ENCODE data around the gene L2HGDH.

L2HGDH gene

GRCh38 chr14:50229681-50230080 lies 82.3 kb downstream of the L2HGDH start:
- H2BK15ac ChIP-seq (ENCODE audit: low read length): no peak overlapping the region
- no peak overlapping the region for H2AK5ac ChIP-seq (ENCODE audit: low read depth, low read length)
- peak overlapping the region in 1 of 2 donors; percentile 56 for H3K4me3 ChIP-seq (ENCODE audit: low read length in 2 of 2)
- H3K18ac ChIP-seq (ENCODE audit: low read length): no peak overlapping the region
- no peaks in the 10 kb centered on the region for H3K36me3 ChIP-seq (replicated peaks in 1 of 2; ENCODE audit: control insufficient read depth in 2 of 2, insufficient read depth in 2 of 2, low read length in 2 of 2)
- no peak for DNase-seq (ENCODE audit: low spot score)
- H3K9me3 ChIP-seq (replicated peaks in 1 of 2; ENCODE audit: control insufficient read depth in 2 of 2, insufficient read depth in 1 of 2, low read depth in 1 of 2, low read length in 2 of 2): peaks cover 0 to 13% of the 10 kb centered on the region in 2 donors
- H3K4me2 ChIP-seq (ENCODE audit: insufficient read depth, low read length, poor library complexity, severe bottlenecking): no peak overlapping the region
- no peak overlapping the region for H4K8ac ChIP-seq (ENCODE audit: low read depth, low read length)
- WGBS, 2 donors (ENCODE audit: extremely low coverage in 2 of 2, insufficient read length in 2 of 2, insufficient replicate concordance in 1 of 2): no CpG with 5 or more reads among the region's 2 CpGs
- H3K27me3 ChIP-seq (ENCODE audit: control insufficient read depth in 3 of 3, insufficient read depth in 3 of 3, low read depth in 1 of 3, low read length in 3 of 3): no peaks in the 10 kb centered on the region
- no peak overlapping the region for H3K23ac ChIP-seq (ENCODE audit: low read depth, low read length, poor library complexity)
- H3K4me1 ChIP-seq (ENCODE audit: control insufficient read depth in 2 of 2, insufficient read depth in 1 of 2, low read depth in 1 of 2, low read length in 2 of 2): peaks cover 2 to 4% of the 10 kb centered on the region in 2 donors
- no peak overlapping the region for H2AFZ ChIP-seq (ENCODE audit: low read length)
- H3K14ac ChIP-seq (ENCODE audit: low read length): no peak overlapping the region
- no peak overlapping the region for H4K91ac ChIP-seq (ENCODE audit: low read depth, low read length, poor library complexity)
- H3K4ac ChIP-seq (ENCODE audit: low read length): no peak overlapping the region
- H2BK120ac ChIP-seq (ENCODE audit: low read depth, low read length): no peak overlapping the region
- no peak overlapping the region for H2BK5ac ChIP-seq (ENCODE audit: low read length)
- no peak overlapping the region for H3K9ac ChIP-seq (ENCODE audit: low read depth, low read length, poor library complexity)
- no peaks in the 10 kb centered on the region for H3K79me1 ChIP-seq (ENCODE audit: low read depth, low read length)
- no peak overlapping the region for H3K27ac ChIP-seq (replicated peaks; ENCODE audit: low read length)
- H2BK12ac ChIP-seq (ENCODE audit: low read length): no peak overlapping the region

- Histone ChIP-seq H4K8ac (ENCODE audit: low read depth, low read length) (no peak overlapping the region), H3K18ac (ENCODE audit: low read length) (no peak overlapping the region), H3K23ac (ENCODE audit: low read depth, low read length, poor library complexity) (no peak overlapping the region), H3K9ac (ENCODE audit: low read depth, low read length, poor library complexity) (no peak overlapping the region), H2BK5ac (ENCODE audit: low read length) (no peak overlapping the region), H3K27ac (replicated peaks; ENCODE audit: low read length) (no peak overlapping the region), H2BK15ac (ENCODE audit: low read length) (no peak overlapping the region), H3K4me1 (ENCODE audit: control insufficient read depth in 2 of 2, insufficient read depth in 1 of 2, low read depth in 1 of 2, low read length in 2 of 2) (peaks cover 2 to 4% of the 10 kb centered on the region in 2 donors), H3K4me3 (ENCODE audit: low read length in 2 of 2) (no peak overlapping the region), H2BK12ac (ENCODE audit: low read length) (no peak overlapping the region), H3K4me2 (ENCODE audit: insufficient read depth, low read length, poor library complexity, severe bottlenecking) (no peak overlapping the region), H2BK120ac (ENCODE audit: low read depth, low read length) (no peak overlapping the region), H3K36me3 (replicated peaks in 1 of 2; ENCODE audit: control insufficient read depth in 2 of 2, insufficient read depth in 2 of 2, low read length in 2 of 2) (no peaks in the 10 kb centered on the region), H4K91ac (ENCODE audit: low read depth, low read length, poor library complexity) (no peak overlapping the region), H3K4ac (ENCODE audit: low read length) (no peak overlapping the region), H3K14ac (ENCODE audit: low read length) (no peak overlapping the region), H2AFZ (ENCODE audit: low read length) (no peak overlapping the region), H3K9me3 (replicated peaks in 1 of 2; ENCODE audit: control insufficient read depth in 2 of 2, insufficient read depth in 1 of 2, low read depth in 1 of 2, low read length in 2 of 2) (peaks cover 0 to 13% of the 10 kb centered on the region in 2 donors), H2AK5ac (ENCODE audit: low read depth, low read length) (no peak overlapping the region), H3K79me1 (ENCODE audit: low read depth, low read length) (no peaks in the 10 kb centered on the region), H3K27me3 (ENCODE audit: control insufficient read depth in 3 of 3, insufficient read depth in 3 of 3, low read depth in 1 of 3, low read length in 3 of 3) (no peaks in the 10 kb centered on the region)
- no peak for DNase-seq (ENCODE audit: low spot score)
- no CpG with 5 or more reads among the region's 2 CpGs for WGBS, 2 donors (ENCODE audit: extremely low coverage in 2 of 2, insufficient read length in 2 of 2, insufficient replicate concordance in 1 of 2)
These were observed 83.7 kb downstream of the L2HGDH start for GRCh38 chr14:50228313-50228712.

- Histone ChIP-seq H3K27me3 (ENCODE audit: control insufficient read depth in 3 of 3, insufficient read depth in 3 of 3, low read depth in 1 of 3, low read length in 3 of 3) (no peaks in the 10 kb centered on the region), H3K4ac (ENCODE audit: low read length) (no peak overlapping the region), H2AK5ac (ENCODE audit: low read depth, low read length) (no peak overlapping the region), H4K91ac (ENCODE audit: low read depth, low read length, poor library complexity) (no peak overlapping the region), H3K4me2 (ENCODE audit: insufficient read depth, low read length, poor library complexity, severe bottlenecking) (no peak overlapping the region), H2BK120ac (ENCODE audit: low read depth, low read length) (no peak overlapping the region), H3K4me1 (ENCODE audit: control insufficient read depth in 2 of 2, insufficient read depth in 1 of 2, low read depth in 1 of 2, low read length in 2 of 2) (peaks cover 0 to 6% of the 10 kb centered on the region in 2 donors), H3K23ac (ENCODE audit: low read depth, low read length, poor library complexity) (no peak overlapping the region), H2BK12ac (ENCODE audit: low read length) (no peak overlapping the region), H3K36me3 (replicated peaks in 1 of 2; ENCODE audit: control insufficient read depth in 2 of 2, insufficient read depth in 2 of 2, low read length in 2 of 2) (no peaks in the 10 kb centered on the region), H2BK15ac (ENCODE audit: low read length) (no peak overlapping the region), H3K9ac (ENCODE audit: low read depth, low read length, poor library complexity) (no peak overlapping the region), H3K79me1 (ENCODE audit: low read depth, low read length) (no peaks in the 10 kb centered on the region), H2AFZ (ENCODE audit: low read length) (no peak overlapping the region), H2BK5ac (ENCODE audit: low read length) (no peak overlapping the region), H3K14ac (ENCODE audit: low read length) (no peak overlapping the region), H4K8ac (ENCODE audit: low read depth, low read length) (no peak overlapping the region), H3K18ac (ENCODE audit: low read length) (no peak overlapping the region), H3K27ac (replicated peaks; ENCODE audit: low read length) (no peak overlapping the region), H3K9me3 (replicated peaks in 1 of 2; ENCODE audit: control insufficient read depth in 2 of 2, insufficient read depth in 1 of 2, low read depth in 1 of 2, low read length in 2 of 2) (peaks cover 0 to 13% of the 10 kb centered on the region in 2 donors), H3K4me3 (ENCODE audit: low read length in 2 of 2) (no peak overlapping the region)
- no peak for DNase-seq (ENCODE audit: low spot score)
- no CpG with 5 or more reads among the region's 5 CpGs for WGBS, 2 donors (ENCODE audit: extremely low coverage in 2 of 2, insufficient read length in 2 of 2, insufficient replicate concordance in 1 of 2)
These were observed 86.1 kb downstream of the L2HGDH start for GRCh38 chr14:50225974-50226297.

GRCh38 chr14:50225067-50225973 lies 86.7 kb downstream of the L2HGDH start:
- Histone ChIP-seq H4K91ac (ENCODE audit: low read depth, low read length, poor library complexity) (no peak overlapping the region), H2BK120ac (ENCODE audit: low read depth, low read length) (no peak overlapping the region), H2AFZ (ENCODE audit: low read length) (no peak overlapping the region), H3K23ac (ENCODE audit: low read depth, low read length, poor library complexity) (no peak overlapping the region), H2BK15ac (ENCODE audit: low read length) (no peak overlapping the region), H3K79me1 (ENCODE audit: low read depth, low read length) (no peaks in the 10 kb centered on the region), H3K18ac (ENCODE audit: low read length) (no peak overlapping the region), H2AK5ac (ENCODE audit: low read depth, low read length) (no peak overlapping the region), H3K27me3 (ENCODE audit: control insufficient read depth in 3 of 3, insufficient read depth in 3 of 3, low read depth in 1 of 3, low read length in 3 of 3) (no peaks in the 10 kb centered on the region), H4K8ac (ENCODE audit: low read depth, low read length) (no peak overlapping the region), H3K4me3 (ENCODE audit: low read length in 2 of 2) (no peak overlapping the region), H3K9ac (ENCODE audit: low read depth, low read length, poor library complexity) (no peak overlapping the region), H3K4me1 (ENCODE audit: control insufficient read depth in 2 of 2, insufficient read depth in 1 of 2, low read depth in 1 of 2, low read length in 2 of 2) (peaks cover 0 to 6% of the 10 kb centered on the region in 2 donors), H3K27ac (replicated peaks; ENCODE audit: low read length) (no peak overlapping the region), H3K14ac (ENCODE audit: low read length) (no peak overlapping the region), H2BK12ac (ENCODE audit: low read length) (no peak overlapping the region), H2BK5ac (ENCODE audit: low read length) (no peak overlapping the region), H3K4ac (ENCODE audit: low read length) (no peak overlapping the region), H3K4me2 (ENCODE audit: insufficient read depth, low read length, poor library complexity, severe bottlenecking) (no peak overlapping the region), H3K36me3 (replicated peaks in 1 of 2; ENCODE audit: control insufficient read depth in 2 of 2, insufficient read depth in 2 of 2, low read length in 2 of 2) (no peaks in the 10 kb centered on the region), H3K9me3 (replicated peaks in 1 of 2; ENCODE audit: control insufficient read depth in 2 of 2, insufficient read depth in 1 of 2, low read depth in 1 of 2, low read length in 2 of 2) (peaks cover 0 to 13% of the 10 kb centered on the region in 2 donors)
- WGBS, 2 donors (ENCODE audit: extremely low coverage in 2 of 2, insufficient read length in 2 of 2, insufficient replicate concordance in 1 of 2): no CpG with 5 or more reads among the region's 5 CpGs
- DNase-seq (ENCODE audit: low spot score): no peak
